Chondrocyte (in vitro differentiated cells): Measurements from ENCODE around the gene CFAP46. TPM values are rescaled to one million over a fixed set of nuclear protein-coding genes. Genes with fewer than 3 reads are reported as not detected.
A peak's percentile ranks its signal among the peaks of the same experiment; 100 is the strongest.

Source experiments
- DNase-seq: peaks from one replicate; pipeline ENCODE4 v3.0.0; 2021; ENCODE audit warnings: mixed read lengths, low spot score
- H3K27ac Mint-ChIP-seq: one replicate; pipeline ENCODE4 v1.8.0; 2021; ENCODE audit warnings: mild to moderate bottlenecking, moderate library complexity, mixed read lengths; ENCODE audit not compliant: unreplicated experiment
- H3K27me3 Mint-ChIP-seq: 2 replicates; pipeline ENCODE4 v1.8.0; 2021; ENCODE audit warnings: low read depth, mixed read lengths
- H3K36me3 Mint-ChIP-seq: 2 replicates; pipeline ENCODE4 v1.8.0; 2021; ENCODE audit warnings: low read depth, mixed read lengths
- H3K4me1 Mint-ChIP-seq: 2 replicates; pipeline ENCODE4 v1.8.0; 2021; ENCODE audit warnings: low read depth, mild to moderate bottlenecking, mixed read lengths
- H3K4me3 Mint-ChIP-seq: one replicate; pipeline ENCODE4 v1.8.0; 2021; ENCODE audit warnings: mild to moderate bottlenecking, moderate library complexity, mixed read lengths; ENCODE audit not compliant: unreplicated experiment
- H3K9me3 Mint-ChIP-seq: 2 replicates; pipeline ENCODE4 v1.8.0; 2021; ENCODE audit warnings: low read depth, mixed read lengths
- CTCF ChIP-seq: fragments of 200-600 bp; sonication (generic); IDR thresholded peaks from 2 replicates; pipeline ENCODE4 v1.5.0; 2021; ENCODE audit warnings: antibody characterized with exemption, mild to moderate bottlenecking, moderate library complexity
- total RNA-seq: library from RNA; stranded (reverse); gene quantifications from 3 replicates; pipeline ENCODE4 v1.2.1, GENCODE V29; 2021

Gene CFAP46
- total RNA-seq, 1 donor from 2014 or later: 0.92 TPM

- H3K4me1 Mint-ChIP-seq: no peaks in the 10 kb centered on the region
- peak; percentile 82 for DNase-seq
- H3K27me3 Mint-ChIP-seq: peaks cover 9% of the 10 kb centered on the region
- TF ChIP-seq CTCF: no peak
- no peak overlapping the region for H3K27ac Mint-ChIP-seq
- no peak overlapping the region for H3K4me3 Mint-ChIP-seq
- H3K36me3 Mint-ChIP-seq: no peaks in the 10 kb centered on the region
- no peaks in the 10 kb centered on the region for H3K9me3 Mint-ChIP-seq
These were observed 135.8 kb downstream of the CFAP46 start for GRCh38 chr10:132806561-132807003.

GRCh38 chr10:132806110-132806509 lies 136.3 kb downstream of the CFAP46 start:
- no peak for TF ChIP-seq CTCF
- DNase-seq: no peak
- no peak overlapping the region for H3K27ac Mint-ChIP-seq
- H3K4me1 Mint-ChIP-seq: no peaks in the 10 kb centered on the region
- H3K9me3 Mint-ChIP-seq: no peaks in the 10 kb centered on the region
- no peak overlapping the region for H3K4me3 Mint-ChIP-seq
- H3K36me3 Mint-ChIP-seq: no peaks in the 10 kb centered on the region
- H3K27me3 Mint-ChIP-seq: peaks cover 9% of the 10 kb centered on the region

- DNase-seq: peak; percentile 71
- Mint-ChIP-seq H3K4me1 (no peaks in the 10 kb centered on the region), H3K9me3 (no peaks in the 10 kb centered on the region), H3K27ac (no peak overlapping the region), H3K4me3 (no peak overlapping the region), H3K36me3 (no peaks in the 10 kb centered on the region), H3K27me3 (peaks cover 7% of the 10 kb centered on the region)
- no peak for TF ChIP-seq CTCF
These were observed 136.8 kb downstream of the CFAP46 start for GRCh38 chr10:132805599-132805998.

- Mint-ChIP-seq H3K9me3 (no peaks in the 10 kb centered on the region), H3K27ac (no peak overlapping the region), H3K4me3 (no peak overlapping the region), H3K4me1 (no peaks in the 10 kb centered on the region), H3K36me3 (no peaks in the 10 kb centered on the region), H3K27me3 (peaks cover 3% of the 10 kb centered on the region)
- TF ChIP-seq CTCF: no peak
- no peak for DNase-seq
These were observed 137.5 kb downstream of the CFAP46 start for GRCh38 chr10:132804785-132805426.

GRCh38 chr10:132804287-132804686 lies 138.1 kb downstream of the CFAP46 start:
- H3K27me3 Mint-ChIP-seq: no peaks in the 10 kb centered on the region
- DNase-seq: no peak
- no peaks in the 10 kb centered on the region for H3K4me1 Mint-ChIP-seq
- no peak overlapping the region for H3K4me3 Mint-ChIP-seq
- no peak overlapping the region for H3K27ac Mint-ChIP-seq
- TF ChIP-seq CTCF: no peak
- no peaks in the 10 kb centered on the region for H3K9me3 Mint-ChIP-seq
- H3K36me3 Mint-ChIP-seq: no peaks in the 10 kb centered on the region
